Measurements from ENCODE around the gene PGC. TPM values are rescaled to one million over a fixed set of nuclear protein-coding genes. Genes with fewer than 3 reads are reported as not detected.

Gene PGC
- total and polyA plus RNA-seq, 7 donors, result 0.07 to 12.6 (median 9.2) TPM; not detected in 4

DNA sequence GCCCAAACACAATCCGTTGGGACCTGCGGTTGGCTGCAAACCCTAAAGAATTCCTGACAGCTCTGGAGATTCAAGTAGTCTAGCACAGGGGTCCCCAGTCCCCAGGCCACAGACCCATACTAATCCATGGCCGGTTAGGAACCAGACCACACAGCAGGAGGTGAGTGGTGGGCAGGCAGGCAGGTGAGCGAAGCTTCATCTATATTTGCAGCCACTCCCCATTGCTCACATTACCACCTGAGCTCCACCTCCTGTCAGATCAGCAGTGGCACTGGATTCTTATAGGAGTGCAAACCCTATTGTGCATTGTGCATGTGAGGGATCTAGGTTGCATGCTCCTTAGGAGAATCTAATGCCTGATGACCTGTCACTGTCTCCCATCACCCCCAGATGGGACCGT is 28.4 kb downstream of the PGC start:
- 84 to 93% methylated on average over 5 of the region's 5 CpGs for WGBS, 2 donors
- intact Hi-C loops (cut with DNase I), result no loop called here
- no peak for TF ChIP-seq CTCF (IDR thresholded peaks at IDR 0.05)

DNA sequence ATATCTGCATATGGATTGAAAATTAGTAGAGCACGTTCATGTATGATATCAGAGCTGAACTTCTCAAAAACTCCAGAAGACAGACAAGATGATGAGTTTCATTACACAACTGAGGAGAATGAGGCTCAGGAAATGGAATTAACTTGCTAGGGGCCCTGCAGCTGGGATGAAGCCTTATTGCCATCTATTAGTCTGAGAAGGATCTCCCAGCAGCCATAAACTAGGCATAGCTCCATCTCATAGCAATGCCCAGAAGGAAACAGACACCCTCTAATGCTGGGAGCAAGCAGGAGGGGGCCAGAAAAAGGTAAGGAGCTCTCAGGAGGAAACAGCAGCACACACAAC is 29.8 kb downstream of the PGC start:
- 78 to 93% methylated on average over 1 of the region's 1 CpG for WGBS, 2 donors
- TF ChIP-seq POLR2A (IDR thresholded peaks at IDR 0.05), result no peak
- no peak for TF ChIP-seq EP300 (IDR thresholded peaks at IDR 0.05)
- TF ChIP-seq CTCF (IDR thresholded peaks at IDR 0.05), result no peak
- TF ChIP-seq POLR2AphosphoS5 (IDR thresholded peaks at IDR 0.05), result no peak
- H3K27ac ChIP-seq, result peak overlapping the region in 1 of 4 donors; percentile 45

More for the DNA sequence above, 28.4 kb downstream of the PGC start:
- H3K9me3 ChIP-seq, result no peaks in the 10 kb centered on the region
- no peaks in the 10 kb centered on the region for H3K27me3 ChIP-seq
- no peak overlapping the region for H3K27ac ChIP-seq
- no peak overlapping the region for H3K4me3 ChIP-seq
- no peak for DNase-seq
- peaks cover 0 to 71% (median 43%) of the 10 kb centered on the region in 4 donors for H3K4me1 ChIP-seq
- no peaks in the 10 kb centered on the region for H3K36me3 ChIP-seq

DNA sequence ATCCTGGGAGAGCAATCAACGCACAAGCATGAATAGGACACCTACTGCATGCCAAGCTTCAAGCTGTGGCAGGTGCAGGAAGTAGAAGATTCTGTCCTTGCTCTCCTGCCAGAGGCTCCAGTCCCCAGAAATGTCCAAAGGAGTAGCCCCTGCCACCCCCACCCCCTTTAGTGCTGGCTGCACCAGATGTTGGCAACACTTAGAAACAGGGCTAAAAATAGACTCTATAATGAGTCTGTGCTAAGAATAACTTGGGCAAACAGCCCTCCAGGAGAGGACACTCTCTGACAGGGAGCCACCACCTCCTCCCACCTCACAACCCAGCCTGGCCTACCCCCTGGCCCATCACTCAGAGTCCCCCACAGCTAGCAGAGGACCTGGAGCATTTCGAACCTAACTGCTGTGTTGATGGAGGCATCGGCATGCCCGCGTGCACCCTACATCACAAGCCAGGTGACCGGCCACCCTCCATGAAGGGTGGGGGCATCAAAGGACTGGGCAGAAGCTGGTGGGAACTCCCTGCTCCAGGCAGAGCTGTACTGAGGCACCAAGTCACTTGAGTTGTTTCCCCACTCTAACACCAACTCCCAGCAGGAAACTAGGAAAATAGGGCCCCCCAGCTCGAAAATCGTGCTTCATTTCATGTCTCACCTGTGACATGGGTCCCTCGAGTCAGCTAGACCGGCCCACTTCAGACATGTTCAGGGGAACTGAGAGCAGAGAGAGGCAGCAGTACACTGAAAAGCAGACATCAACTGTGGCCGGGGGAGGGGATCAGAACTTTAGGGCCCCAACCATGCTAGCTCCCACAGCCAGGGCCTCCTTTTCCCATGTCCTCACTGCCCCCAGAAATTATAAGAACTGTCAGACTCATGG is 30.4 kb downstream of the PGC start:
- 80 to 92% methylated on average over 11 of the region's 11 CpGs for WGBS, 2 donors
- Histone ChIP-seq H3K4me1 (peaks cover 0 to 72% (median 54%) of the 10 kb centered on the region in 4 donors), H3K27me3 (no peaks in the 10 kb centered on the region), H3K36me3 (no peaks in the 10 kb centered on the region), H3K27ac (peak overlapping the region in 1 of 4 donors; percentile 45), H3K9me3 (no peaks in the 10 kb centered on the region), H3K4me3 (no peak overlapping the region)
- TF ChIP-seq POLR2AphosphoS5 (IDR thresholded peaks at IDR 0.05) (no peak), EP300 (IDR thresholded peaks at IDR 0.05) (no peak), CTCF (IDR thresholded peaks at IDR 0.05) (no peak), POLR2A (IDR thresholded peaks at IDR 0.05) (no peak)
- DNase-seq, result no peak
- intact Hi-C loops (cut with DNase I), result no loop called here

More for the DNA sequence above, 29.8 kb downstream of the PGC start:
- DNase-seq, result no peak
- no peaks in the 10 kb centered on the region for H3K36me3 ChIP-seq
- intact Hi-C loops (cut with DNase I), result no loop called here
- peaks cover 0 to 72% (median 47%) of the 10 kb centered on the region in 4 donors for H3K4me1 ChIP-seq
- H3K27me3 ChIP-seq, result no peaks in the 10 kb centered on the region
- no peaks in the 10 kb centered on the region for H3K9me3 ChIP-seq
- H3K4me3 ChIP-seq, result no peak overlapping the region

DNA sequence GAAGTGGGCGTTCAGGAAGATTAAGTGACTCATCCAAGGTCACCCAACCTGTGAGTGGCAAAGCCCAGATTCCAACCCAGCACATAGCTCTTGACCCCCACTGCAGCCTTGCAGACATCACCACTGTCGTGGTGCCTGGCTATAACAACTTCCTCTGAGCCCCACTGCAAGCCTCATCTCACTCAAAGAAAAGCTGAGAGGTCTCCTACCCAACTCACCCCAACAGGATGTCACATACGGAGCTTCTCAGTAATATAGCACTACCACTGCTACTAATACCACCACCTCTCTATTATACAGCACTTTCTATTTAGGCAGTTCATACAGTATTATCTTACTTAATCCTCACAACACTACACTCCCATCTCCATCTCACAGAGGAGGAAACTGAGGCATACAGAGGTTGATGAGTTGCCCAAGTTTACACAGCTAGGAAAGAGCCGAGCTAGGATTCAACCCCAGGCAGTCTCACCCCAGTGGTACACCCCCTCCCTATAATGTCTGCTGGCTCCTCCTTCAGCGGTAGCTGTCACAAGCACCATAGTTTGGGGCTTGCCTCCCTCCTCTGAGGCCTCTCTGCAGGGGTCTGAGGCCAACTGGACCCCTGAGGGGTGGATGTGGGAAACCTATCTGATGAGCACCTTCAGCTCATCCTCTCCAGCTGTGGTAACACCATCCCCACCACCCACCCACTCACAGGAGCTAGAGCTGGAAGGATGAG is 31.2 kb downstream of the PGC start:
- DNase-seq, result no peak
- 72 to 87% methylated on average over 5 of the region's 5 CpGs for WGBS, 2 donors
- Histone ChIP-seq H3K27me3 (no peaks in the 10 kb centered on the region), H3K9me3 (no peaks in the 10 kb centered on the region), H3K4me3 (no peak overlapping the region), H3K27ac (peak overlapping the region in 1 of 4 donors; percentile 39), H3K4me1 (peaks cover 0 to 73% (median 61%) of the 10 kb centered on the region in 4 donors), H3K36me3 (no peaks in the 10 kb centered on the region)
- no peak for TF ChIP-seq EP300 (IDR thresholded peaks at IDR 0.05)
- no peak for TF ChIP-seq CTCF (IDR thresholded peaks at IDR 0.05)
- no peak for TF ChIP-seq POLR2AphosphoS5 (IDR thresholded peaks at IDR 0.05)
- no peak for TF ChIP-seq POLR2A (IDR thresholded peaks at IDR 0.05)
- intact Hi-C loops (cut with DNase I), result no loop called here

Data from sigmoid colon (tissue), 7 donors.